LNCaP clone FGC (cell line): ENCODE results near the gene AXIN1.

Experiments used
- DNase-seq: peaks from one replicate; pipeline ENCODE4 v3.0.0-alpha.2; 2011; ENCODE audit warnings: low read depth
- H3K4me3 ChIP-seq: 2 replicates; pipeline ENCODE4 v1.5.1; 2011; ENCODE audit warnings: mild to moderate bottlenecking, low read depth, low read length, control low read depth
- TF ChIP-seq, protein P1 (sequence below): IDR thresholded peaks from 2 replicates; pipeline ENCODE4 v1.5.1; 2012; ENCODE audit warnings: mild to moderate bottlenecking; ENCODE audit not compliant: control insufficient read depth, insufficient read depth; ENCODE audit errors: extremely low read depth

AXIN1 gene

DNA sequence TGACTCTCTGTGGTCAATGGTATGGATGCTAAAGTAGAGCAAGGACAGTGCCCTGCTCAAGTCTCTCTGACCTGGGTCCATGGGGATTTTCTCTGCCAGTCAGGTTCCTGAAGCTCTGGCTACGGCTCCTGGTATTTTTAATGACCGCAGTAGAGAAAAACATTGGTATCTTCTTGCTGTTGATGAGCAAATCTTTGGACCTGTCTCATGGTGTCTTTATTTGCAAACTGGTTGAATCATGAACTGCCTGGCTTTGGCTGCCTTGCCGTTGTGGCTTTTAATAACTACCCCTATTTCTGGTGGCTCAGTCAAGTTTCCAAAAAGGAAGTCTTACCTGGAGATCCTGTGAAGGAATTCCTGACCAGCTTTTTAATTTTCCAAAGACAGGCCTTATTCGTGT is 109.2 kb downstream of the AXIN1 start:
- no peak for DNase-seq

DNA sequence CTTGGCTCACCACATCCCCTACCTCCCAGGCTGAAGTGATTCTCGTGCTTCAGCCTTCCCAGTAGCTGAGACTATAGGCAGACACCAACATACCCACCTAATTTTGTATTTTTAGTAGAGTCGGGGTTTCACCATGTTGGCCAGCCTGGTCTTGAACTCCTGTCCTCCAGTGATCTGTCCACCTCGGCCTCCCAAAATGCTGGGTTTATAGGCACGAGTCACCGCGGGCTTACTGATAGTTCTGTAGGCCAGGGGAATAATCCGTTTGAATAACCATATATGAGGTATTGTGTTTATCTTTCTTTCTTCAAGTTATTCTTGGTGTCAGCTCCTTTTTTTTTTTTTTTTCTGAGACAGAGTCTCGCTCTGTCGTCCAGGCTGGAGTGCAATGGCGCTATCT is 110.2 kb downstream of the AXIN1 start:
- DNase-seq, result no peak
- TF ChIP-seq, protein P1, sequence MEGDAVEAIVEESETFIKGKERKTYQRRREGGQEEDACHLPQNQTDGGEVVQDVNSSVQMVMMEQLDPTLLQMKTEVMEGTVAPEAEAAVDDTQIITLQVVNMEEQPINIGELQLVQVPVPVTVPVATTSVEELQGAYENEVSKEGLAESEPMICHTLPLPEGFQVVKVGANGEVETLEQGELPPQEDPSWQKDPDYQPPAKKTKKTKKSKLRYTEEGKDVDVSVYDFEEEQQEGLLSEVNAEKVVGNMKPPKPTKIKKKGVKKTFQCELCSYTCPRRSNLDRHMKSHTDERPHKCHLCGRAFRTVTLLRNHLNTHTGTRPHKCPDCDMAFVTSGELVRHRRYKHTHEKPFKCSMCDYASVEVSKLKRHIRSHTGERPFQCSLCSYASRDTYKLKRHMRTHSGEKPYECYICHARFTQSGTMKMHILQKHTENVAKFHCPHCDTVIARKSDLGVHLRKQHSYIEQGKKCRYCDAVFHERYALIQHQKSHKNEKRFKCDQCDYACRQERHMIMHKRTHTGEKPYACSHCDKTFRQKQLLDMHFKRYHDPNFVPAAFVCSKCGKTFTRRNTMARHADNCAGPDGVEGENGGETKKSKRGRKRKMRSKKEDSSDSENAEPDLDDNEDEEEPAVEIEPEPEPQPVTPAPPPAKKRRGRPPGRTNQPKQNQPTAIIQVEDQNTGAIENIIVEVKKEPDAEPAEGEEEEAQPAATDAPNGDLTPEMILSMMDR, result no peak
- no peak overlapping the region for H3K4me3 ChIP-seq

More for the DNA sequence above, 109.2 kb downstream of the AXIN1 start:
- TF ChIP-seq, protein P1, result no peak
- H3K4me3 ChIP-seq, result no peak overlapping the region

DNA sequence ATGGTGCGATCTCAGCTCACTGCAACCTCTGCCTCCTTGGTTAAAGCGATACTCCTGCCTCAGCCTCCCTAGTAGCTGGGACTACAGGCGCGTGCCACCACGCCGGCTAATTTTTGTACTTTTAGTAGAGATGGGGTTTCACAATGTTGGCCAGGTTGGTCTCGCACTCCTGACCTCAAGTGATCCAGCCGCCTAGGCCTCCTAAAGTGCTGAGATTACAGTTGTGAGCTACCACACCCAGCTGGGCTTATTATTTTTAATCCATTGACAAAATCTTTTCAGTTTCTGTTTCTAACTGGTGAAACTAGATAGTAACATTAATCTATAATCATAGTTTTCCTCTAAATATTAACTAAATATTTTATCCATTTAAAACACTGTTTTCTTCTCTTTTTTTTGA is 112.0 kb downstream of the AXIN1 start:
- no peak overlapping the region for H3K4me3 ChIP-seq
- TF ChIP-seq, protein P1, result no peak
- DNase-seq, result no peak

DNA sequence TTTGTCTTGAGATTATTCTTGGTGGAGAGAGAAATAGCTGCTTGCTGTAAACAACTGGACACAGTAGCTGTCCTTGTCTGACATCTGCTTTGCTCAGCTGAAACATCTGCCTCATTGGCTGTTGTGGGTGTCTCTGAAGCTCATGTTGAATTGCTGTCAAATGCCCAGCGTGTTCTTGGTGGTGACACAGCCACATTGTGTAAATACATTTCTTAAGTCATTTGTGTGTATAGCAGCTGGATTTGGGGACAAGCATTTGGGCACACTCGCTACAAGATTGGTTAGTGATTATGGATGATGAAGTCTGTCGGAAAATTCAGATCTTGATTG is 112.6 kb downstream of the AXIN1 start:
- no peak for DNase-seq
- H3K4me3 ChIP-seq, result no peak overlapping the region
- TF ChIP-seq, protein P1, result no peak
